NCI-H2171 treated with DMSO at 0.1 percent for 48 hours (cell line): ENCODE measurements around the gene NUTF2.
"Not testable (repeated sequence)": the region's sequence is repeated elsewhere in the genome, so short reads cannot be mapped to it uniquely, and the experiment has no call there.

Experiments used
- DNase-seq: peaks from one replicate; lab custom pipeline; 2025; lab: John Stamatoyannopoulos, UW

Gene NUTF2

DNA sequence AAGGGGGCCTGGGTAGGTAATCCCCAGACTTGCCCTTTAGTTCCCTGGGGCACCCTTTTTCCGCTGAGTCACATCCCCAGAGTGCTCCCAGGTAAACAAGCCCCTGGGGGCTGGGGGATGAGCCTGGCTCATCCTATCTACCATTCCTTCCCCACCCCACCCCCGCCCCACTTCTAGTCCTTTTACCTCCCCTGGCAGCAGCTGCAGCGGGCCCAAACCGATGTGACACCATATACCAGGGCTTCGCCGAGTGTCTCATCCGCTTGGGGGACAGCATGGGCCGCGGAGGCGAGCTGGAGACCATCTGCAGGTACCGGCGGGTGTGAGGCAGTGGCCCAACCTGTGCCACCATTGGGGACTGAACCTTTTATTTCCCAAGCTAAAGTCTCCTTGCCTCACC lies 38.8 kb downstream of the NUTF2 start:
- no peak for DNase-seq

DNA sequence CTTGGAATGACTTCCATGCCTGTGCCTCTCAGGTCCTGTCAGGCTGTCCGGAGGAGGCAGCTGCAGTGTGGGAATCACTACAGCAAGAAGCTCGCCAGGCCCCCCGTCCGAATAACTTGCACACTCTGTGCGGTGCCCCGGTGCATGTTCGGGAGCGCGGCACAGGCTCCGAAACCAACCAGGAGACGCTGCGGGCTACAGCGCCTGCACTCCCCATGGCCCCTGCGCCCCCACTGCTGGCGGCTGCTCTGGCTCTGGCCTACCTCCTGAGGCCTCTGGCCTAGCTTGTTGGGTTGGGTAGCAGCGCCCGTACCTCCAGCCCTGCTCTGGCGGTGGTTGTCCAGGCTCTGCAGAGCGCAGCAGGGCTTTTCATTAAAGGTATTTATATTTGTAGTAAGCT lies 39.2 kb downstream of the NUTF2 start:
- DNase-seq: no peak

DNA sequence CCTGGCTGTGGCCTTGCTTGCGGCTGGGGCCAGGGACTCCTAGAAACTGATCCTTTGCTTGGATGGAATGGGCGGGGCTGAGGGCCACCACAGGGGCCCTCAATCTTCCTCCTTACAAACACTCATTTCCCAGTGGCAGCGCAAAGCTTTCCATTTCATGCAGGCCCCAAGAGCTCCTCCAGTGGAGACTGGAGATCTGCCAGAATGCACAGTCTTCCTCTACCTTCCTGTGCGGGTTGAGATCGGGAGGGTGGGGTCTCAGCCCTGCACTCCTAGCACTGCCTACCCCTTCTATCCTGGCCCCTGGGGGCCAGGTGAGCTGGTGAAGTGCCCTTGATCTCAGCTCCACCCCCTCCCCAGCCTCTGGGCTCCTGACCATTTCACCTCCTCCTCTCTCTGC lies 39.7 kb downstream of the NUTF2 start:
- DNase-seq: no peak

DNA sequence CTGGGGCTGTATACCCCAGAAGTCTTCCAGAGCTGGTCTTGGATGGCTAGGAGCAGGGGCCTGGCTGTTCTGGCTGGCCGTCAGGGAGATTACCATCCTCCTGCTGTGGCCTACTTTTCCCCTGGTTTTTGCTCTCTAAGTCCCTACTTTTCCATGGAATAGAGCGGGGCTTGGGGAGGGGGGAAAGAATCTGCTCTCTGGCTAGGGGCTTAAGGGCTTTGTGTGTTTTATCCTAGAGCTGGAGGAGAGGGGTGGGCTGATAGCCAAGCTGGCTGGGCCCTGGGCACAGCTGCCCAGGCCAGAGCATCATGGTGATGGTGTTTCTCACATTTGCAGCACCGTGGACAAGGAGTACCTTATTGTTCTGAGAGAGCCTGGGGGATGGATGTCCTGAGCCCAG lies 41.6 kb downstream of the NUTF2 start:
- no peak for DNase-seq

DNA sequence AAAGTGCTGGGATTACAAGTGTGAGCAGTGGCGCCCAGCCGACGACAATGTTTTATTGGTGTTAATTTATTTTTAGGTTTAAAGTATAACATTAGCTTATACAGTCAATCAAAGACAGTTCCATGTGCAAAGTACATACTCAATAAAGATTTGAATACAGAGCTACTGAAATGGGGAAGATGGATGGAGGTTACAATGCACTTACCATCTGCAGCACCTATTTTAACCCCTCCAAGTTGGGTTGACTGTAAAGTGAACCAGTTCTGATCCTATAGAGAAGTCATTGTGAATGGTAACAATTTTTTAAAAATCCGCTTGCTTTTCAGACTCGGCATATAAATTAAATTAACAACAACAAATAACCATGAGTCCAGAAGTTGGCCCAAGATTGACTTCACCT lies 45.6 kb downstream of the NUTF2 start:
- no peak for DNase-seq

DNA sequence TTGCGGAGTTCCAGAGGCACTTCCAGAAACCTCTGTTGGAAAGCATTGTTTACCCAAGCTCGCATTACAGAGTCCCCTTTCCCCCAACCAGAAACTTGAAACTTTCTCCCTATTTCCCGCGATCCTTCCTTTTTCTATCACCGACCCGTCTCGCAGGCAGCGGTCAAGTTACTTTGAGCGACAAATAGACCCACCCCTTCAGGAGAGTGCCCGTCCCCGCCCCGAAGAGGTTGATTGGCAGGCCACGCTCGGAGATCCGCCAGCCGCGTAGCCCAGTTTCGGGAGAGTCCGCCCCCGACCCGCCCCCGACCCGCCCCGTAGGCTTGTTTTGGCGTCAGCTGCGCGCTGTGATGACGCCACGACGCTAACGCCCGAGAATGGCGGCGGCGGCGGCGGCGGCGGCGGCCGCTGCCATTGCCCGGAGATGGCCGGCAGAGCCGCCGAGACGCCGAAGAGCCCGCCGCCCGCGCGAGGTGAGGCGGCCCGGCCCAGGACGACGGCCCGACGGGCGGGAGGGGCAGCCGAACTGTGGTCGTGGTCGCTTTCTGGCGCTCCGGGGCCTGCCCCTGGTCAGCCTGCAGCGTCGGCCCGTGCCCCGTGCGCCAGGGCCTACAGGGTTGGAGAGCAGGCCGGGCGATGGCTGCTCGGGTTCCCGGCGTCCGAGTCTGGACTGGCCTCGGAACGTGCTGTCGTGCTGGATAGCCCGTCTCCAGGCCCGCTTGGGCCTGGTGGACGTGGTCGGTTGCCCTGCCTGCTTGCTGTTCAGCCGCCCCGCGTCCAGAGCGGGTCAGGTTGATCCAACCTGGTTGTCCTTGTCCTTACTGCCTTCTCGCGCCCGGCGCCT lies 46.4 kb downstream of the NUTF2 start, which contains the start of gene PSKH1:
Gene PSKH1, plus strand, starts transcription at position 356 of the 844 bp plus-strand sequence. CDS start 15,496 bp downstream, outside the sequence.
- DNase-seq: peak; percentile 97

DNA sequence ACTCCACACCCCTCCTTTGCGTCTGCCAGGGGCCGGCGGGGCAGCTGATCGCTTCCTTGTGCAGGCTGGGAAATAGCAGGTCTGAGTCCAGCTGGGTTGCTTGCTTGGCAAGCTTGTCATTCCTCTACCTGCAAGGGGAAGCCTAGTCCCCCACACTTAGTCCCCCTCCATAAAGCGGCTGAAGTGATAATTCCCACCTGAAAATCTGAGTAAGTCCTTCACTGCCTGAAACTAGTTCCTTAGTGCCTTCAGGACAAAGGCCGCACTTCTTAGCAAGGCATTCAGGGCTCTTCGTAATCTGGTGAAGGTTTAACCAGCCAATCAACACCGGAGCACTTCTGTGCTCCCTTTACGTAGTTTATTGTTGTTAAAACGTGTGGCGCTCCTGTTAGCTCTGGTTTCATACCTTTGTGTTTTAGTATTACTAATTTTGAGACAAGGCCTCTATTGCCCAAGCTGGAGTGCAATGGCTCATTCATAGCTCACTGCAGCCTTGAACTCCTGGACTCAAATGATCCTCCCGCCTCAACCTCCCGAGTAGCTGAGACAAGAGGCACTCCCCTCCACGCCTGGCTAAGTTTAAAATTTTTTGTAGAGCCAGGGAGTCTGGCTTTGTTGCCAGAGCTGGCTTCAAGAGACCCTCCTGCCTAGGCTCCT lies 47.1 kb downstream of the NUTF2 start:
- no peak for DNase-seq

DNA sequence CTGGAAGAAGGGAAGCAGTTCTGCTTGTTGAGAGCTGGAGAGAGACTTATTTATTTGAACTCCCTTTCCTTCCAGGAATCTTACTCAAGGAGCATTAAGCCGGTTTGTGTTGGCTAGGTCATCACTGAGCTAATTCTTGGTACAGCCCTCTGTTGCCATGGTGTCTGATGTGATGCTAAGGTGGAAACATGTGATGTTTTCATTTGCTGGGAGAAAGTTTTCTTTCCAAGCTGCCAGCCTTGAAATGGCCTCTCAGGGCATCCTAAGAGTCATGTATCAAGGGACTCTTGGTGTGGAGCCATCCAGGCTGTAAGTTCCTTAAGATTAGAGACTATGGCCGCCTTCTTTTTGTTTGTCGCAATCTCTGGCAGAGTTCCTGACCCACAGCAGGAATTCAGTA lies 50.5 kb downstream of the NUTF2 start:
- DNase-seq: no peak

DNA sequence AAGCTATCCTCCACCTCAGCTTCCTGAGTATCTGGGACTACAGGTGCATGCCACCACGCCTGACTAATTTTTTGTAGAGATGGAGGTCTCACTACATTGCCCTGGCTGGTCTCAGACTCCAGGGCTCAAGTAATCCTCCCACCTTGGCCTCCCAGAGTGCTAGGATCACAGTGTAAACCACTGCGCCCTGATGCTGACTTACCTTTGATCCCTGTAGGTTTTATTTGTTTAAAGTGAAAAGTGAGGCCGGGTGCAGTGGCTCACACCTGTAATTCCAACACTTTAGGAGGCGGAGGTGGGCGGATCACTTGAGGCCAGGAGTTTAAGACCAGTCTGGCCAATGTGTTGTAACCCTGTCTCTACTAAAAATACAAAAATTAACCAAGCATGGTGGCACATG lies 55.0 kb downstream of the NUTF2 start:
- DNase-seq: no peak

DNA sequence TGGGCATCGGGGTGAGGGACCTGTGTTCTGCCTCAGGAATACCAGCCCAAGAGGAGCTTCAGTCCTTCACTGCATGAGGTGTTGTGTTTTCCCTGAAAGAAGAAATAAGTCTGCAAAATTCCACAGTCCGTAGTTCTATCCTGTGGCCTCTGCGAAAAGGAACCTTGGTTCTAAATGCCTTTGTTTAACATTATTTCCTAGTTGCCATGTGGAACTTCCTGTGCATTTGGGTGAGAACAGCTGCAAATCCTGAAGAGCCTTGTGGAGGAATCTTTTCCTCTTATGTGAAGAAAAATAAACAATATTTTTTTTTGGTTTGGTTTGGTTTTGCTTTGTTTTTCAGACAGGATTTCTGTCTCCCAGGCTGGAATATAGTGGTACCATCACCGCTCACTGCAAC lies 56.1 kb downstream of the NUTF2 start:
- DNase-seq: no peak

DNA sequence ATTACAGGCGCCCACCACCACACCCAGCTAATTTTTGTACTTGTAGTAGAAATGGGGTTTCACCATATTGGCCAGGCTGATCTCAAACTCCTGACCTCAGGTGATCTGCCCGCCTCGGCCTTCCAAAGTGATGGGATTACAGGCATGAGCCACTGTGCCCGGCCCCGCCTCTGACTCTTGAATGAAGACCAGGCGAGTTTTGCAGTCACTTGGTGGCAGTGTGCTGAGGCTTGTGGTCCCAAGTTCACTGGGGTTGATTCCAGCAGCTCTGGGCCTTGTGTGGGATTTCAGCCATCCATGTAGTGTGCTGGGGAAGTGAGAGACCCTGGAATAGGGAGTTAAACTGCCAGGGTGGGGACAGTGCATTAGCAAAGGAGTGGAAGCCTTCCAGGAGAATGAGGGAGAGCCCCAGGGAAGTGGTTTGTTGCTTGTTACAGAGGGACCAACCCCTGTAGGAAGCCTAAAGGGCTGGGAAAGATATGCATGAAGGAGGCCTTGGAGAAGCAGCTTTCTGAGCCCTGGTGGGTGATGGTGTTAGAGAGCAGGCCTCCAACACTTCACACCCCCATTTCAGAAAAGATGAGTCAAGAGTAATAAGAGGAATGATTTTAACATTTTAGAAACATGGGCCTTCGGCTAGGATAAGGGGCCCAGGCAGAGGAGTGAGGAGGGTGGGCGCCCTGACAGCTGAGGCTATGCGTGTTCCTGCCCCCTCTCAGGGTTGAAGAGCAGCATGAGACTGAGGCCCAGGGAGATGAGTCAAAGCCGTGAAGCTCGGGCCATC lies 60.9 kb downstream of the NUTF2 start:
- no peak for DNase-seq

DNA sequence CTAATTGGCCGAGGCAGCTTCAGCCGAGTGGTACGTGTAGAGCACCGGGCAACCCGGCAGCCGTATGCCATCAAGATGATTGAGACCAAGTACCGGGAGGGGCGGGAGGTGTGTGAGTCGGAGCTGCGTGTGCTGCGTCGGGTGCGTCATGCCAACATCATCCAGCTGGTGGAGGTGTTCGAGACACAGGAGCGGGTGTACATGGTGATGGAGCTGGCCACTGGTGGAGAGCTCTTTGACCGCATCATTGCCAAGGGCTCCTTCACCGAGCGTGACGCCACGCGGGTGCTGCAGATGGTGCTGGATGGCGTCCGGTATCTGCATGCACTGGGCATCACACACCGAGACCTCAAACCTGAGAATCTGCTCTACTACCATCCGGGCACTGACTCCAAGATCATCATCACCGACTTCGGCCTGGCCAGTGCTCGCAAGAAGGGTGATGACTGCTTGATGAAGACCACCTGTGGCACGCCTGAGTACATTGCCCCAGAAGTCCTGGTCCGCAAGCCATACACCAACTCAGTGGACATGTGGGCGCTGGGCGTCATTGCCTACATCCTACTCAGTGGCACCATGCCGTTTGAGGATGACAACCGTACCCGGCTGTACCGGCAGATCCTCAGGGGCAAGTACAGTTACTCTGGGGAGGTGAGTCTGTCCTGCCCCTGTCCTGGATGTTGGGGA lies 62.5 kb downstream of the NUTF2 start:
- DNase-seq: no peak

DNA sequence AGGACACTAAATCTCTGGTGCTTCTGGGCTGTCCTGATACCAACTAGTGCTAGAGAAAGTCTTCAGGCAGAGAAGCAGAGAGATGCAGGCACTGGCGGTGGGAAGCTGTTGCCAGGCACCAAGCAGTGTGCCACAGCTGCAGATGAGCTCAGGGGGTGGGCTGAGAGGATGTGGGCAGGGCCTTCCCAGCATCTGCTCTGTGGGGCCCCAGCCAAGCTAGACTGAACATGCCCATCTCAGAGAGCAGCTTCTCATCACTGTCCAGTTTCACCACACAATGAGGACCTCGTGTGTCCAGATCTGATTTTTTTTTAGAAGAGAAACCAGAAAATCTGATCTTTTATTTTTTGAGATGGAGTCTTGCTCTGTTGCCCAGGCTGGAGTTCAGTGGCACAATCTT lies 63.4 kb downstream of the NUTF2 start:
- peak; percentile 68 for DNase-seq

DNA sequence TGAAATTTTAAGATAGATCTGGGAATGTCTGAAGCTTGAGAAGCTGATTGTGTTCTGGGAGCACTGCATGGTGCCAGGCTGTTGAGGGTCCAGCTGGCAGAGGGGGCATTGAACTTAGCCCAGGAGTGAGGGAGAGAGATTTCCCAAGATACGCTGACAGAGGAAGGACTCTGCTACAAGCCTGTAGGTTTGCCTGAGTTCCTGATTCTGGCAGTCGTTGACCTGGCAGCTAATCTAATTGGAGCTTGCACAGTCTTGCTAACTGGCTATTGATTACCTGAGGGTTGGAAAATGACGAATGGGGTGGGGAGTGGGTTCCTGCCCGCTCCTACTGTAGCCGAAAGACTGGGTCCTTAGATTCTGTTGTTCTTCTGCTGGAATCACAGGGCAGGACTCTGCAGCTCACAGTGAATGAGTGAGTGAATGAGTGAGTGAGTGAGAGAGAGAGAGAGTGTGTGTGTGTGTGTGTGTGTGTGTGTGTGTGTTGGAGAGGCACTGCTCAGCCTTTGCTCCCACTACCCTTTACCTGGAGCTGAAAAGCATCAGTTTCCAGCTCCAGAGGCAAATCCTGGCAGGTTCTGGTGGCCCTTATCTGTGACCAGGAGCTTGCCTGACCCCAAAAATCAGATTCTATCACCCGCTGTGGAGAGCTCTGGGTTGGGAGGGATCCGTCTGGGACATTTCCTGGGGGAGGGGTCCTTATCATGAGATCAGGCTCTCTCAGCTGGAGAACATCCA lies 68.2 kb downstream of the NUTF2 start:
- DNase-seq: no peak

DNA sequence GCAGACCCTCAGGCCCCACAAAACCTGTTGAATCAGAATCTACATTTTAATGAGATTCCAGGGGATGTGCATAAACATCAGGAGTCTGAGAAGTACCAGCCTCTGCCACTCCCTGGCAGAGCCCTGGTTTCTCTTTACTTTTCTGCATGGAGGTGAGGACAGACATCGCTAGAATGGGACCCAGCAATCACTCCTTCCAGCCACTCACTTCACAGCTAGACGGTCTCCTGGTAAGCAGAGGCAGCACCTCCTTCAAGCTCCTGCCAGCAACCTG lies 68.7 kb downstream of the NUTF2 start:
- DNase-seq: not testable (repeated sequence)

DNA sequence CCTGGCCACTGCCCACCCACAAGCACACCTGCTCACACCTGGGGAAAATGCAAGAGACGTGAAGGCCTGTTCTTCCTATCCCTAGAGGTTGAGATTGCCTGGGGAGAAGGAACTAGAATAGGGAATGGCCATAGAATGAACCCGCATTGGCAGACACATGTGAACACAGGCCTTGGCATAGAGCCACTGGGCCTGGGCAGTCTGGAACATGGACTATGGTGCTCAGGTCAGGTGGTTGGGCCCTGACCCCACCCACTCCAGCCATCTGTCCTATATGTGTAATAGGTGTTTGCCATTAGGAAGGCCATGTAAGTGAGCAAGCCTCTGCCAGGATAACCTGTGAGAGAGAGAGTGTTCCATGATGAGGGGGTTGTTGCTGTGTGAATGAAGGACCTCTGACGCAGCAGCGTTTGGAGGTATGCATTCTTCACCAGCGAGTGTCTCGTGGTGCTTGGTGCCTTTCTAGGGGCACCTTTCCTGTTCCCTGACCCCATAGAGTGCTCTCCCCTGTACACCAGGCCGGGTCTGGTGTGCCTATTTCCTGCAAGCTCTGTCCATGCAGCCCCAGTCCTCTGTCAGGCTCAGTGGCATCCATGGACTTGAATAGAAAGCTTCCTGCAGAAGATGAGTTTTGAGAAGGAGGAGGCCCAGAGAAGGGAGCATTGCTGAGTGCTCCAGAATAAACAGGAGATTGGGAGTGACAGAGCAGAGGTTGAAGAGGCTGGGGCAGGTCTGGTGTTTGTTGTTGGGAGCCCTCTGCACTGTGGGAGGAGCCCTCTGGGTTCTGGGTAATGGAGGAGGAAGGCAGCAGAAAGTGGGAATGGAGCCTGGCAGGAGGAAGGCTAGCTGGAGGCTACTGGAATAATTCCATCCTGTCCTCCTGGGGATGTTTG lies 69.3 kb downstream of the NUTF2 start:
- DNase-seq: no peak

DNA sequence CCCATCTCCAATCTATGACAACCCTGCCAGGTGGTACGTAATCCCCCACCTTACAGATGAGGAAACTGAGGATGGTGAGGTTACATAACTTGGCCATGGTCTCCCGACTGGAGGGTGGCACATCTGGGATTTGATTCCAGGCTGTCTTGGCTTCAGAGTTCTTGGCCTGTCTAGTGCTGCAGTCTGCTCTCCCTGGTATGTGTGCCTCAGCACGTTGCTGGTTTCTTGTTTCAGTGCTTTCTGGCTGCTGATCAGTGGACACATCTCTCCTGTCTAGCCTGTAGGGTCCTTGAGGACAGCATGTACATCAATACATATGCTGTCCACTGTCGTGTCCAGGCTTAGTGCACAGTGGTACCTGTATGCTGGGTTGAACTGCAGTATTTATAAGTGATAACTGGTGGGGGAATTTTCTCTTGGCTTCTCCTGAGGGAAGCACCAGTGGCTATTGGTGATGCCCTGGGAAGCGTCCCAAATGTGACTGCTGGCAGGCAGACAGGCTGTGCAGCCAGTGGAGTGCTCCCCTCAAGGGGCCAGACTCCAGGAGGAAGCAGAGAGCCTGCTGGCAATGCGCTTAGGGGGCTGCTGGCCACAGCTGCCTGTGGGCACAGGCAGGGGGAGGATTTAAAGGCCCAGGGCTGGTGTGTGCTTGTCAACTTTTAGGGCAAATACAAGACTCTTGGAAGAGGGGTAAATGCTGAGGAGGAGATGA lies 70.6 kb downstream of the NUTF2 start:
- peak; percentile 16 for DNase-seq

DNA sequence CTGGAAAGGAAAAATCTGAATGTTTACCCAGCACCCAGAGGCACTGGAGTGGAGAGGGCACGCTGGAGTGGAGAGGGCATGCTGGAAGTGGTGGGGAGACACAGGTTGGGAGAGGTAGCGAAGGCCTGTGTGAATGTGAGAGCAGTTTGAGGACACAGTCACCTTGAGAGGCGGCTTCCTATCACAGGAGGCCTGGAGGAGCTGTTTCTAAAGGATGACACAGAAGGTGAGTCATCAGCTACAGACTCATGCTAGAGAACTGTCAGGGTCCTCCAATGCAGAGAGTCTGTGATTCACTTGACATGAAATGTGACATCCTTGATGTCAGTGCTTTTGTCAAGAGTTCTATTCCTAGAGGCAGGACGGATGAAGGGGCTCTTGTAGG lies 71.1 kb downstream of the NUTF2 start:
- no peak for DNase-seq

DNA sequence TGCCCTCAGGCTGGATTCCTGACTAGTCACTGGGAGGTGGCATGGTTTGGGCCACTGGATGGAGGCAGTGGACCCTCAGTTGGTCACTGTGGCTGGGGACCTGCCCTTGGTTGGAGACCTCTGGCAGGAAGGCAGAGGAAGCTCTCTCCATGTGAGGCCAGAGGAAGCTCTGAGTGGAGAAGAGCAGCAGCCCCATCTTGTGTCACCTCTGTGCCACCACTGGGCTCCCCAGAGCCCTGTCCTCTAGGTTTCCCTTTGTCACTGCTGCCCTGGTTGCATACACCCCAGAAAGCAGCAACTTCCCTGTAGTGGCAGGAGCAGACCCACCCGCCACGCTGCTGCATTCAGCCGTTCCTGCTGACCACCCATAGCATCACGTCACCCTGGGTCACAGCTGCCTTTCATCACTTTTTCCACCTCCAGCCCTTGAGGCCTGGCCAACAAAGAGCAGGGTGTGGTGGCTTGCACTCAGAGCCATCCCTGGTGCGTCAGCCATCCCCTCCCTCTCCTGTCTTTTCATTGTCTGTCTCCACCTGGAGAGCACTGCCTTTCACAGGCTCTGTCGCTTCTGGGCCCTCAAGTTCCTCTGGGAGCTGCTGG lies 73.0 kb downstream of the NUTF2 start:
- no peak for DNase-seq
